ENCODE data around the gene KCNA3. TPM values are rescaled to one million over a fixed set of nuclear protein-coding genes. Genes with fewer than 3 reads are reported as not detected.
"Not testable (repeated sequence)": the region's sequence is repeated elsewhere in the genome, so short reads cannot be mapped to it uniquely, and the experiment has no call there.

KCNA3 gene
- total RNA-seq, 1 experiment from 2014 or later = not detected

- in situ Hi-C loops (cut with HindIII; ENCODE audit: low pct_unique_long_range_greater_than_20kb, low sequenced_read_pairs) = no loop called here
- DNase-seq (ENCODE audit: low read depth) = no peak
Measured at GRCh38 chr1:110686188-110686587, 11.4 kb upstream of the KCNA3 start.

DNA sequence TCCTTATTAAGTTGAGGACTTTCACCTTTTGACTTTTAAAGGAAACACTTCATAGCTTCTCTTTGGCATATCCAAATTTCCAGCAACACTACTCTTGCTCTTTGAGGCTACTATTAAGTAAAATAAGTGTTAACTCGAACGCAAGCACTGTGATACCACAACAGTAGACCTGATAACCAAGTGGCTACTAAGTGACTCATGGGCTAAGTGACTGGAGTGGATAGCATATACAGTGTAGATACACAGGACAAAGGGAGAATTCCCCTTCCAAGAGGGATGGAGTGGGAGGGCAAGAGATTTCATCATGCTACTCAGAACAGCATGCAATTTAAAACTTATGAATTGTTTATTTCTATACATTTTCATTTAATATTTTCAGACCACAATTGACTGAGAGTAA, 9.8 kb upstream of the KCNA3 start:
- DNase-seq (ENCODE audit: low read depth) = no peak
- in situ Hi-C loops (cut with HindIII; ENCODE audit: low pct_unique_long_range_greater_than_20kb, low sequenced_read_pairs) = no loop called here

DNA sequence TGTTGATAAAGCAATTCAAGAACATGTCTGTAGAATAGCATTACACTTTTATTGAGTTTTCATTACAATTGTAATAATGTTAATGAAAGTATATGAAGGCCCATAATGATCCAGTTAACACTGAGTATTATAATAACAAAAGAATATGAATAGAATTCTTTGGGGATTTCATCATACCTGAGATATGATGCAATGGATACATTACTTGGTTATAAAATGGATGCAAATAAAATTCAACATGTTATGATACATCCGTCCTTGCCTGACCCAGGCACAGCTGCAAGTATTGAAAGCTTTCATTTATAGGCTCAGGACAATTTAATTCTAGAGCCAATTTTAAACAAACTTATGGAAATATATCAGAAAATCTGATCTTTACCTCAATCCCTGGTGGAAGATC, 8.2 kb upstream of the KCNA3 start:
- DNase-seq (ENCODE audit: low read depth) = no peak
- in situ Hi-C loops (cut with HindIII; ENCODE audit: low pct_unique_long_range_greater_than_20kb, low sequenced_read_pairs) = no loop called here

DNA sequence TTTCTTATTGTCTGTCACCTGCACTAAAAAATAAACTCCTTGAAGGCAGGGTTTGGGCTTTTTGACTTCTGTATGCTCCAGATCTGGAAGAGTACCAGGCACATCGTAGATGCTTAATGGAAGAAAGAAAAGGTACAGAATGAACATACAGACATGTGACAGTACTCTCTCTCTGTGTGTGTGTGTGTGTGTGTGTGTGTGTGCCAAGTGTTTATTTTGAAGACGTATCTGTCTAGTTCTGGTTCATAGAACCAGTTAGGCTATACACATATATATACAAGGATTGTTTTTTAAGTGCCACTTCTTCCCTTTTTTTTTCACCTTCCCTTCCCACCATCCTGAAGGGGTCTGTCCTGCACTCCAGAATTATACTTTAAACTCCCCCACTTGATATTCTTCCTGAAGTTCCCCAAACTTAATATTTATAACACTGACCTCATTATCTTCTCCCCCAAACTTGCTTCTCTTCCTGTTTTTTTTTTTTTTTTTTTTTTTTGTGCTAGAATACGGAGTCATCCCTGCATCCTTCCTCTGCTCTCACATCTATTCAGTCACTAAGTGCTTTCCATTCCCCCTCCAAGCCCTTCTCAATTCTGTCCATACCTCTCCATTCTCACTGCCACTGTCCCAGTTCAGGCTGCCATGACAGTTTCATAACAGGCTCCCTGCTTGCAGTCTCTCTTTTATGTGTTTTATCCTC, 5.4 kb upstream of the KCNA3 start:
- in situ Hi-C loops (cut with HindIII; ENCODE audit: low pct_unique_long_range_greater_than_20kb, low sequenced_read_pairs) = no loop called here

GRCh38 chr1:110677526-110677925, 2.8 kb upstream of the KCNA3 start:
- in situ Hi-C loops (cut with HindIII; ENCODE audit: low pct_unique_long_range_greater_than_20kb, low sequenced_read_pairs) = no loop called here
- DNase-seq (ENCODE audit: low read depth) = no peak

More for the DNA sequence above, 5.4 kb upstream of the KCNA3 start:
- DNase-seq (ENCODE audit: low read depth) = no peak

DNA sequence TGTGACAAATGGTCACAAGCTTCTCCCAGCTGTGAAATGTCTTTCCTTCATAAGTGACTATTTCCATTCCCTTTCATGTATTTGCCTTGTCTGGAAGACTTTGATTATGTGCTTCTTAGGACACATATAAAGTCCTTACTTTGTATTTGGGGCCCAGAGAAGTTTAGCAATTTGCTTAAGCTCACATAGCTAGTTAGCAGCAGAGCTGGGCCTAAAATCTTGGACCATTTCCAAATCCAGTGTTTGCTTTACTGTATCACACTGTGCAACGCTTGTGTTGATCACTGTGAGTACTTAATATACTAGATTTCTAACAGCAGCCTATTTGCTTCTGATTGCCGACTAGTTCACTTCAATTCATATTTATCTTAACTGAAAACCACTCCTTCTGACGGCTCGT, 2.2 kb upstream of the KCNA3 start:
- in situ Hi-C loops (cut with HindIII; ENCODE audit: low pct_unique_long_range_greater_than_20kb, low sequenced_read_pairs) = no loop called here
- DNase-seq (ENCODE audit: low read depth) = no peak

GRCh38 chr1:110675060-110675791, 486 bp upstream of the KCNA3 start:
- in situ Hi-C loops (cut with HindIII; ENCODE audit: low pct_unique_long_range_greater_than_20kb, low sequenced_read_pairs) = no loop called here
- DNase-seq (ENCODE audit: low read depth) = no peak

DNA sequence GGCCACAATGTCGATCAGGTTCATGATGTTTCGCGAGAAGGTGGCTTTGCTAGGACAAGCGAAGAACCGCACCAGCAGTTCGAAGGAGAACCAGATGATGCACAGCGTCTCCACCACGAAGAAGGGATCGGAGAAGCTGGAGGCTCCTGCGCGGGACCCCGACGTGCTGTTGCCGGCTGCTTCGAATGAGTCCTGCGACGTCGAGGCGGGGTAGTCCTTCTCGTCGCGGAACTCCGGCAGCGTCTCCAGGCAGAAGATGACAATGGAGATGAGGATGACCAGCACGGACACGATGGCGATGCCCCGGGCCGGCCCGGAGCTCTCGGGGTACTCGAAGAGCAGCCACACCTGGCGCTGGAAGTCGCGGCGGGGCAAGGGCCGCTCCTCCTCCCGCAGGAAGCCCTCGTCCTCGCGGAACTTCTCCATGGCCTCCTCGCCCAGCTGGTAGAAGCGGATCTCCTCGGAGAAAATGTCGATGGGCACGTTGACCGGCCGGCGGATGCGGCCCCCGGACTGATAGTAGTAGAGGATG, 869 bp downstream of the KCNA3 start:
- DNase-seq (ENCODE audit: low read depth) = no peak
- in situ Hi-C loops (cut with HindIII; ENCODE audit: low pct_unique_long_range_greater_than_20kb, low sequenced_read_pairs) = no loop called here

GRCh38 chr1:110673197-110673701, 1.5 kb downstream of the KCNA3 start:
- DNase-seq (ENCODE audit: low read depth) = no peak
- in situ Hi-C loops (cut with HindIII; ENCODE audit: low pct_unique_long_range_greater_than_20kb, low sequenced_read_pairs) = no loop called here

DNA sequence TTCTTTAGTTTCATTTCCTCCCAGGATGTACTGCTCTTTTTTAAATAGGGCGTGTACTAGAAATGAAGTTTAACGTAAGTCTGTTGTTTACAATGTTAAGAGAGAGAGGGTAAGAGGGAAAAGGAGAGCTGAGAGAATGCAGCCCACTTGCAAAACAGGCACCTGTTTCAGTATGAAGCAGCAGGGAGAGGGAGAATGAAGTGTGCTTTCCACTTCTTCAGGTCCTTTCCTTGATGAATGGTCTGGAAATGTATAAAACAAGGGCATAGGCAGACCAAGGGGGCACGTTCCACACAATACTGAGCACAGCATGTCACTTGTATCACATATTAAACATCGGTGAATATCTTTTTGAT, 2.0 kb downstream of the KCNA3 start:
- no peak for DNase-seq (ENCODE audit: low read depth)
- in situ Hi-C loops (cut with HindIII; ENCODE audit: low pct_unique_long_range_greater_than_20kb, low sequenced_read_pairs) = no loop called here

GRCh38 chr1:110672001-110672752, 2.6 kb downstream of the KCNA3 start:
- in situ Hi-C loops (cut with HindIII; ENCODE audit: low pct_unique_long_range_greater_than_20kb, low sequenced_read_pairs) = no loop called here
- no peak for DNase-seq (ENCODE audit: low read depth)

DNA sequence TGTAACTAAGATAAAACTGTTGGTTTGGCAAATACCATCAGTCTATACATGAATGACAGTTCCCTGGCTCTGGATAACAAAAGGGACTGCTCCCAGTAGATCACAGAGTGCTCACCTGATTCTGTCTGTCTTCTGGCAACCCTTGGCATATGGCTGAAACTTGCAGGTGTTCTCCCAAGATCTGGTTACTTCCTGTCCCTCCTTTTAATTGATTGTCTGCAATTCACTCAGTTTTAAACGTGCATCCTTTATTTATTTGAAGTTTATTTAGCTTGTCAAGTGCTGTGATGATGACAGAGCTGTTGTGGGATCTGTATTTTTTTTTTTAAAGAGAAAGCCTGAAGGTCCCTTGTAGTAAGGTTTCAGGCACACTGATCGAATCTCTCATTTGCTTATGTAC, 3.4 kb downstream of the KCNA3 start:
- DNase-seq (ENCODE audit: low read depth) = no peak
- in situ Hi-C loops (cut with HindIII; ENCODE audit: low pct_unique_long_range_greater_than_20kb, low sequenced_read_pairs) = no loop called here

DNA sequence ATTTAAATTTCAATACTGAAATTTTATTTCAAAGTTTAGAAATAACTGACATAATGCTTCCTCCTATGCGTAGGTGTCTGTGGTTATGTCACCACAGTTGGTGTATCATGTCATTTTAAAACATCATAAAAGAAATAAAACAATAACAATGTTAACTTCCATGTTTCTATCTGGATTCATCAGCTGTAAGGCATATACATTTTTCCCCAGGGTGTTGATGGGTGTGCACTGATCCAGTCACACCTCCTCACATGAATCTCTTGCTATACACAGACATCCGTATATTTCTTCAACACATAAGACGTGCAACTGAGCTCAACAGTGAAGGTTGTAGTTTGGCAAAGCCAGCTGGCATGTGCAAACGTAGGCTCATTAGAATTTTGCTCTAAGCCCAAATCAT, 6.2 kb downstream of the KCNA3 start:
- no peak for DNase-seq (ENCODE audit: low read depth)
- in situ Hi-C loops (cut with HindIII; ENCODE audit: low pct_unique_long_range_greater_than_20kb, low sequenced_read_pairs) = no loop called here

DNA sequence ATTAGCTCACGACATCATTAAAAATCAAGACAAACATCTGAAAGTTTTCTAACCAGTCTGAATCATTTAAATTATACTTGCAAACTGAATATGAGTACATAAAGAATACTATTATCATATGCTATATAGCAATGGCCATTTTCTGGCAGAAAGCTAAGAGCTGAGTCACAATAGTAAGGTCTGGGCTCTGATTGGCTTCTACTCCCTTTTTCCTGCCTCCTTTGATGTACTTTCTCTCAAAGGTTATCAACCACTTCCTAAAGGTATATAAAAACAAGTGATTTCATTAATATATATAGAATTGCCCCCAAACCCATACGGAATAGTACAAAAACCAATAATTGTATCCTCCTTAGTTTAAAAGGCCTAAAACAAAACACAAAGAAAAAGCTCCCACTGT, 7.0 kb downstream of the KCNA3 start:
- in situ Hi-C loops (cut with HindIII; ENCODE audit: low pct_unique_long_range_greater_than_20kb, low sequenced_read_pairs) = no loop called here
- DNase-seq (ENCODE audit: low read depth) = no peak

- in situ Hi-C loops (cut with HindIII; ENCODE audit: low pct_unique_long_range_greater_than_20kb, low sequenced_read_pairs) = no loop called here
Measured at GRCh38 chr1:110663241-110663640, 11.5 kb downstream of the KCNA3 start.

DNA sequence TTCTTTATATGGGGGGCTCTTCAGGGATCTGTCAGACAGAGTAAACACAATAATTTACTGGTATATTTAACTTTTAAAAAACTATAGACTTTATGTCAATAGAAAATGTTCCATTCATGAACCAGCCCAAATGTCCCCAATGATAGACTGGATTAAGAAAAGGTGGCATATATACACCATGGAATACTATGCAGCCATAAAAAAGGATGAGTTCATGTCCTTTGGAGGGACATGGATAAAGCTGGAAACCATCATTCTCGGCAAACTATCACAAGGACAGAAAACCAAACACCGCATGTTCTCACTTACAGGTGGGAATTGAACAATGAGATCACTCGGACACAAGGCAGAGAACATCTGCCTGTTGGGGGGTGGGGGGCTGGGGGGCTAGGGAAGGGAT, 15.2 kb downstream of the KCNA3 start:
- DNase-seq (ENCODE audit: low read depth); in situ Hi-C loops (cut with HindIII; ENCODE audit: low pct_unique_long_range_greater_than_20kb, low sequenced_read_pairs): not testable (repeated sequence)

More at GRCh38 chr1:110663241-110663640, 11.5 kb downstream of the KCNA3 start:
- no peak for DNase-seq (ENCODE audit: low read depth)

DNA sequence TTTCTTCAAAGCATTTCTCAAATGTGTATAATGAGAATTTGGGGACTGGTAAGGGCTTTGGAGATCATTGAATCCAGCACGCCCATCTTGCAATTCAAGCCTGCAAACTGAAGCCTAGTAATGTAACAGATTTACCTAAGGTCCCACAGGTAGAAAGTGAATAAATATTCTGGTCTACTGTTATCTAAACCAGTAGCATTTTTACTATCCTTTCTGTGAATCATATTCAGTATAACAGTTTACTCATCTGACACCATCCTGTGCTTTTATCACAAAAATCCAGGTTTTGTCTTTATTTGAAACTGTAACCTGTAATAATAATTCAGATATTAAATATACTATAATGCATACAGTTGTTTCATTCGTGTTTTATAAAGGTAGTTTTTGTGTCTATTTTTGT, 17.4 kb downstream of the KCNA3 start:
- no peak for DNase-seq (ENCODE audit: low read depth)
- in situ Hi-C loops (cut with HindIII; ENCODE audit: low pct_unique_long_range_greater_than_20kb, low sequenced_read_pairs) = no loop called here

- in situ Hi-C loops (cut with HindIII; ENCODE audit: low pct_unique_long_range_greater_than_20kb, low sequenced_read_pairs) = no loop called here
Measured at GRCh38 chr1:110650609-110651008, 24.1 kb downstream of the KCNA3 start.

GRCh38 chr1:110648417-110648816, 26.3 kb downstream of the KCNA3 start:
- in situ Hi-C loops (cut with HindIII; ENCODE audit: low pct_unique_long_range_greater_than_20kb, low sequenced_read_pairs) = no loop called here
- no peak for DNase-seq (ENCODE audit: low read depth)

More at GRCh38 chr1:110650609-110651008, 24.1 kb downstream of the KCNA3 start:
- DNase-seq (ENCODE audit: low read depth) = no peak
